PFSK-1 (cell line): Measurements from ENCODE around the gene GAD1.

Experiments used
- FOXP2 ChIP-seq: optimal IDR thresholded peaks from 2 replicates; pipeline ENCODE3; 2011; ENCODE audit warnings: borderline replicate concordance, control low read depth, inconsistent platforms; ENCODE audit not compliant: insufficient read depth; ENCODE audit errors: extremely low read length, extremely low read depth
- POLR2AphosphoS5 ChIP-seq: IDR thresholded peaks from 2 replicates; pipeline ENCODE4 v1.6.1; 2012; ENCODE audit warnings: low read depth, mild to moderate bottlenecking, control low read depth, low read length, moderate library complexity
- SIN3A ChIP-seq: IDR thresholded peaks from 2 replicates; pipeline ENCODE4 v1.6.1; 2012; ENCODE audit warnings: mild to moderate bottlenecking, low read length, moderate library complexity, borderline replicate concordance; ENCODE audit not compliant: insufficient read depth
- TAF1 ChIP-seq: IDR thresholded peaks from 2 replicates; pipeline ENCODE4 v1.6.1; 2012; ENCODE audit warnings: low read length, control low read depth, borderline replicate concordance; ENCODE audit not compliant: insufficient read depth
- TF ChIP-seq, protein P1 (sequence below), 2 experiments: IDR thresholded peaks; 2 replicates each; pipeline versions ENCODE4 v1.6.1 to v1.8.0; 2011 to 2012; ENCODE audit warnings: low read depth in 2 of 2, low read length in 2 of 2, control low read depth in 1 of 2, inconsistent platforms in 1 of 2, mild to moderate bottlenecking in 1 of 2, moderate library complexity in 1 of 2; ENCODE audit not compliant: insufficient read depth in 1 of 2

The GAD1 gene

GRCh38 chr2:170827841-170828532 lies 11.3 kb downstream of the GAD1 start:
- TF ChIP-seq, protein P1, sequence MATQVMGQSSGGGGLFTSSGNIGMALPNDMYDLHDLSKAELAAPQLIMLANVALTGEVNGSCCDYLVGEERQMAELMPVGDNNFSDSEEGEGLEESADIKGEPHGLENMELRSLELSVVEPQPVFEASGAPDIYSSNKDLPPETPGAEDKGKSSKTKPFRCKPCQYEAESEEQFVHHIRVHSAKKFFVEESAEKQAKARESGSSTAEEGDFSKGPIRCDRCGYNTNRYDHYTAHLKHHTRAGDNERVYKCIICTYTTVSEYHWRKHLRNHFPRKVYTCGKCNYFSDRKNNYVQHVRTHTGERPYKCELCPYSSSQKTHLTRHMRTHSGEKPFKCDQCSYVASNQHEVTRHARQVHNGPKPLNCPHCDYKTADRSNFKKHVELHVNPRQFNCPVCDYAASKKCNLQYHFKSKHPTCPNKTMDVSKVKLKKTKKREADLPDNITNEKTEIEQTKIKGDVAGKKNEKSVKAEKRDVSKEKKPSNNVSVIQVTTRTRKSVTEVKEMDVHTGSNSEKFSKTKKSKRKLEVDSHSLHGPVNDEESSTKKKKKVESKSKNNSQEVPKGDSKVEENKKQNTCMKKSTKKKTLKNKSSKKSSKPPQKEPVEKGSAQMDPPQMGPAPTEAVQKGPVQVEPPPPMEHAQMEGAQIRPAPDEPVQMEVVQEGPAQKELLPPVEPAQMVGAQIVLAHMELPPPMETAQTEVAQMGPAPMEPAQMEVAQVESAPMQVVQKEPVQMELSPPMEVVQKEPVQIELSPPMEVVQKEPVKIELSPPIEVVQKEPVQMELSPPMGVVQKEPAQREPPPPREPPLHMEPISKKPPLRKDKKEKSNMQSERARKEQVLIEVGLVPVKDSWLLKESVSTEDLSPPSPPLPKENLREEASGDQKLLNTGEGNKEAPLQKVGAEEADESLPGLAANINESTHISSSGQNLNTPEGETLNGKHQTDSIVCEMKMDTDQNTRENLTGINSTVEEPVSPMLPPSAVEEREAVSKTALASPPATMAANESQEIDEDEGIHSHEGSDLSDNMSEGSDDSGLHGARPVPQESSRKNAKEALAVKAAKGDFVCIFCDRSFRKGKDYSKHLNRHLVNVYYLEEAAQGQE (IDR thresholded peaks at IDR 0.05; ENCODE audit: insufficient read depth in 1 of 2, low read depth in 2 of 2, low read length in 2 of 2), result no peak
- TF ChIP-seq TAF1 (no peak), FOXP2 (no peak), POLR2AphosphoS5 (no peak), SIN3A (no peak)

- TF ChIP-seq, protein P1 (IDR thresholded peaks at IDR 0.05; ENCODE audit: insufficient read depth in 1 of 2, low read depth in 2 of 2, low read length in 2 of 2), result no peak
- TF ChIP-seq SIN3A (no peak), POLR2AphosphoS5 (no peak)
Observed at GRCh38 chr2:170828533-170828916, 11.8 kb downstream of the GAD1 start.

- TF ChIP-seq, protein P1 (IDR thresholded peaks at IDR 0.05; ENCODE audit: insufficient read depth in 1 of 2, low read depth in 2 of 2, low read length in 2 of 2), result no peak
- TF ChIP-seq SIN3A (no peak), POLR2AphosphoS5 (no peak), FOXP2 (no peak), TAF1 (no peak)
Observed at GRCh38 chr2:170829036-170829435, 12.3 kb downstream of the GAD1 start.

GRCh38 chr2:170830166-170830565 lies 13.5 kb downstream of the GAD1 start:
- TF ChIP-seq TAF1, result no peak
- no peak for TF ChIP-seq POLR2AphosphoS5
- TF ChIP-seq SIN3A, result no peak
- TF ChIP-seq, protein P1 (IDR thresholded peaks at IDR 0.05; ENCODE audit: insufficient read depth in 1 of 2, low read depth in 2 of 2, low read length in 2 of 2), result no peak
- no peak for TF ChIP-seq FOXP2

GRCh38 chr2:170831115-170831514 lies 14.4 kb downstream of the GAD1 start:
- TF ChIP-seq FOXP2, result no peak
- TF ChIP-seq TAF1, result no peak
- no peak for TF ChIP-seq SIN3A
- TF ChIP-seq, protein P1 (IDR thresholded peaks at IDR 0.05; ENCODE audit: insufficient read depth in 1 of 2, low read depth in 2 of 2, low read length in 2 of 2), result no peak
- no peak for TF ChIP-seq POLR2AphosphoS5
